Stimulated activated CD4-positive, alpha-beta T cell treated with anti-CD3 and anti-CD28 coated beads, TNF-alpha, amount 100 ng/mL, for 1 hour (primary cell): ENCODE measurements around the gene AANAT.

Experiments used
- DNase-seq, 3 donors: peaks; one replicate each; pipeline ENCODE4 v3.0.0-alpha.2; 2020; ENCODE audit warnings: low read depth in 3 of 3, low spot score in 1 of 3

The AANAT gene

DNA sequence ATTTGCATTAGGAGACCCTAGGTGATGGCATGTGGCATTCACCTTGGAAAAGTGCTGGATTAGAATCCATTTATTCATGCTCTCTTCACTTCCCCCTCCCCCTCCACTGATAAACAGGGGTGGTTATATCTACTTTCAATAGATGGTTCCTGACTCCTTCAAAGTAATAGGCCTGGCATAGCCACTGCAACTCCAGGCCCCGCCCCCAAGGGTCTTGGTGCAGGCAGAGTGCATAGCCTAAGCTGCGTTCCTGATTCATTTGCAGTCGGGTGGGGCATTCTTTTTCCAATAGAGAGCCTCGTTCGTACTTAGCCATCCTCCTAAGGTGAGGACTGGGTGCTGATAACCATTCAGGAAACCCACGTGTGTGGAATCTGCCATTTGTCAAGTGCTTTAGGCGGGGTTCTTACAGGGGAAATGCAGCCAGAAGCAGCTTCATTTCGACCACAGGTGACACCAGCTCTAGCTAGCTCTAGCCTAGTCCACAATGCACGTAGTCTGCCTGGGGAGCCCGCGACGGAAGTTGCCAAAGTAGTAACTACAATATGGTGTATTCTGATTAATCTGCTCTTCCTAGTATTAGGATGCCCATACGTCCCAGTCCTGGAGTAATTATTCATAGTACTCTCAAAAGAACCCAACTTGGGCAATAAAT lies 25.6 kb upstream of the AANAT start:
- no peak for DNase-seq

DNA sequence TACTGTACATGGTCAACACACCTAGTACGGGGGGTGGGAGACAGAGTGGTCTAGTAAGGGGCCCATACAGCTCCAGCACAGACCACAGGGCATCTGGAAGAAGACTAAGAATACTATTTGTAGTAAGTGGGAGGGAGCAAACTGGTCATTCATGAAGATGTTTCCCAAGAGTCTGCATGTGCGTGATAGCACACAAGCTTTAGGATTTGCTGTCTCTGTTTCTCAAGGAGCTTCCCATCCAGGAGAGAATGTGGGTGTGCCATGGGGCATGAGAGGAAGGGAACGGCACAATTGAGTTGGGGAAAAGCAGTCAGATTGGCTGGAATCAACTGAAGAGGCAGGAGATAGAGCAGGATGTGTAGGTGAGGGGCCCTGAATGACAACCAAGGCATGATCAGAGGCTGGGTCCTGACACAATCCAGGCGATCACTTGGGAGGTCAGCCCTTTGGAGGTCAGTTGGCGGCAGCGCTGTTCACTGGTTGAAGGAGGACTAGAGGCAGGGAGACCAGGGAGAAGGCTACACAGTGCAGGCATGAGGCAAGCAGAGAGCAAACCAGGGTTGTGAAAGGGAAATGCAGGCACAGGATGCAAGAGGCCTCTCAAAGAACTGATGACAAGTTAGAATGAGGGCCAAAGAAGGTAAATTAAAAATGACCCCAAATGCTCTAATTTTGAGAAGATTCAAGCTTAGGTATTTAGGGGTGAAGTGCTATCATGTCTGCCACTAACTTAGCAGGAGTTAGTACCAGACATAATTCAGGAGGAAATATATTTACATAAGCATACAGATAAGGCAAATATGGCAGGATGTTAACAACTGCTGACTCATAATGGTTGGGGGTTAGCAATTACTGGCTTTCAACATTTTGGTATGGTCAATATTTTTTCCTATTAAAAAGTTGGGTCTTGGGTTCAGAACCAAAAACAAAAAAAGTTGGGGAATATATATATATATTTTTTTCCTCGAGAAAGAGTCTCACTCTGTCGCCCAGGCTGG lies 24.8 kb upstream of the AANAT start:
- DNase-seq: no peak

DNA sequence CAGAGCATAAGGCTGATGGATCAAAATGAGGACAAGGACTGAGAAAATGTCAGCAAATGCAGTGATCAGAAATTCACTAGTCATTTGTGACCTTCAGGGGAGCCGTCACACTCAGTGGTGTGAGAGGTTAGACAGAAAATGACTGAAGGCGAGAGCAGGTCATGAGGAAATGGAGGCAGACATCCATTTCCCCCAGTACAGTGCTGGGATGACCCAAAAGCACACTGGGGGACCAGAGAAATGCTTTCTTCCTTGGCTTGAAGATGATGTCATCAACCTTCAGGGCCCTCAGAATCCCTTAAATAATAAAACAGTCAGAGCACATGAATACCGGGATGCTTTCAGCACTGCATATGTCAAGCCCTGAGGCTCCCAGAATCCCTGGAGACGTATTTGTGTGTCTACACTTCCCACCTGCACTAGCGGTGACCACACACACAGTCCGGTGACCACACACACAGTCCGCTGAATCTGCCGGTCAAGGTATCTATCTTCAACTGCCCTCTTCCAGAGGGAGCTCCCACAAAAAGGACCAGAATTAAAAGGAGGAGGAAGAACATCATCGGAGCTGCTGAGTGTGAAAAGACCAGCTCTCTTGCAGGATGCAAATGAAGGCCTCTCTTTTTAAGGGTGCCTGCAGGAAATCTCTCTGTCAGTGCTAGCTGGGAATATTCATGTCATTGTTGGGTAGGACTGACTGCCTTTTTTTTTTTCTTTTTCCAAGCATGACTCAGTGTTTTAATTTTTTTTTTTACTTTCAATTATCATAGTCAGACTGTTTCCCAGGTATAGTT lies 22.7 kb upstream of the AANAT start:
- DNase-seq: no peak

DNA sequence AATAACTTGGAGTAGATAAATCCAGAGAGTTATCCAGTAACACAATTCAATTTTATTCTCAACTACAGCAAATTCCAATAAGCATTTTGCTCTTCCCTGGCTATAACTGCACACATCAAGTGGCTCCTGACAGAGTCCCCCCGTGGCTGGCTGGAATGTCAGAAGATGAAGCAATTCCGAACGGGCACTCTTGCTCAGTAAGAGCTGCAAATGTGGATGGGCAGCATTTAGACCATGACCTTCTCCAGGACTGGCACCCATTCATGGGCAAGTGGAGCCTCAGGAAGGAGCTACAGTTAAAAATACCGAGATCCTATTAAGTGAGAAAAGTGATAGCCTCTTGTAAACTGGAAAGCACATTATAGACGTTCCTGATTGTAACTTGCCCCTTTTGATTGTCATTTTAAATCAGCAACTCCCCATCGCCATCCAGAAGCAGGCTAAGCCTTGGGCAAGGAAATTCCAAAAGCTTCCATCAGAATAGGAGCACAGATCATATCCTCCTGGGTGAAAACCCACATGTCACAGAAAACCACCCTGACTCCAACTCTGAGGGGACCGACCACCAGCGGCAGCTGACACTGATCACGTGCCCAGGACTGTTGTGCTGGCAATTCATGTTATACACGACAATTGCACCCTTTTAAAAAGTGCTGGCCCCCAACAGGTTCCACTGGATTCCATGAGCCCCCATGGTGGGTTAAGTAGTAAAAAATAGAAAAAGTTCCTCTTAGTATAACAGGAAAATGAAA lies 21.5 kb upstream of the AANAT start:
- DNase-seq: no peak

DNA sequence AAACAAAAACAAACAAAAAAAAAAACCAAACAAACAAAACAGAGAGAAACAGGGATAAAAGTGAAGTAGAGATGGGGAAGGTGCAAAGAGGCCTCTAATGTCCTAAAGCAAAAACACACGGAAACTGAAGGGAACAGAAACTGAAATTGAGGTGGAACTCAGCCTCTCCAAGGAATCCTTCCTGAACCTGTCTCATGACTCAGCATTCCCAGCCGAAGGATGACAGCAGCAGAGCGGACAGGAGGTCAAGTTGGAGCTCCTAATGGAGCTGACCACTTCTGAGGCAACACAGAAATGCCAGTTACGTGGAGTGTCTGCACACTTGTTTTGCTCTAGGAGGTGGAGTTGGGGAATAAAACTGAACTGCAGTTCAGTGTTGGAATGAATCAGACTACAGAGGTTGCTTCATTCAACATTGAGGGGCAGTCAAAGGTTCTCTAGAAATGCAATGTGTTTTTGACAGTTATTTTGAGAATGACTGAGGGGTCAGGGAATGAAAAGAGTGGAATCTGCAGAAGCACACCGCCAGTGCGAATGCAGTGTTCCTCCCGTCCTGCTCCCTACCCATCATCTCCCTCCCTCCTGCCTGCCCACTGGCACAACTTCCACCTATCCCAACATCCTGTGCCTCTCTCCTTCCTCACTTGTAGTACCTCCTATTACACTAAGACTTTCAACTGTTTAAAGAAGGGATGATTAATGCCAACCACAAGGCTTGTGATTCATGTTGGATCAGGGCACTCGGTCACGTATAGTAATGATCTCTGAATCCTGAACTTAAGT lies 20.8 kb upstream of the AANAT start:
- no peak for DNase-seq

DNA sequence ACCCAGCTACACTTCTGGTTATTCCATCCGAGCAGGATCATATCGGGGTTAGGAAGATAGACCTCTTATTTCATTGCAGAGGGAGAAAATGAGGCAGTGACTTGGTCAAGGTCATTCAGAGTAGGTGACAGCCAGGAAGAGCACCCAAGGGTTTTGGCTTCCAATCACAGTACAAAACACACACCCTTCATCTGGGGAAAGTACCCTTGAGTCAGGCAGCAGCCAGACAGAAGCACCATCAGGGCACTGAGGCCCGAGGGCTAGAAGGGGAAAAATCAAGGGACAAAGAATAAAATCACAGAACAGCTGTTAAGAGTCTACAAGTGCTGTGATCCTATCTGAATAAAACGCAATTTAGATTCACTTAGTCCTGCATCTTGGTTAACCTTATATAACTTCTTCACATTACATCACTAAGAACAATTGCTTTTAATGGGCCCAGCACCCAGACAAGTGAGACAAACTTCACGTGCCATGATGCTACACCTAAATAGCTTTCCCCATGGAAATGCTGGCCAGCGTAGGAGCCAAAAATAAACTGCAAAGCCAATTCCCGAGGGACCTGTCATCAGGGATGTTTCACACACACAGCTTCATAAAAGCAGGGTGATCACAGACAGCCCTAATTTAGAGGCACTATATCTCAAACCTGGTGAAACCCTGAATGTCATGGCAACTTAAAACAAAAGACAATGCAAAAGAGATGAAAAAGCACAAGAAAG lies 19.3 kb upstream of the AANAT start:
- DNase-seq: no peak

DNA sequence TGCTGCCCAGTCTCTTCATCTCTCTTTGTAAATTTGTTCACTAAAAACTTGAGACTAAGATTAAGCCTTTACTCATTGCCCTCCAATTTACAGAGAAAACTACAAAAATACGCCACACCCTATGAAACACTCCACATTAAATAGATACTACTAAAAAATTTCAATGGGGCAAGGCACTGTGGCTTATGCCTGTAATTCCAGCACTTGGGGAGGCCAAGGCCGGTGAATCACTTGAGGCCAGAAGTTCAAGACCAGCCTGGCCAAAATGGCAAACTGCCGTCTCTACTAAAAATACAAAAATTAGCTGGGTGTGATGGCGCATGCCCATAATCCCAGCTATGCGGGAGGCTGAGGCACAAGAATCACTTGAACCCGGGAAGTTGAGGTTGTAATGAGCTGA lies 18.3 kb upstream of the AANAT start:
- no peak for DNase-seq

DNA sequence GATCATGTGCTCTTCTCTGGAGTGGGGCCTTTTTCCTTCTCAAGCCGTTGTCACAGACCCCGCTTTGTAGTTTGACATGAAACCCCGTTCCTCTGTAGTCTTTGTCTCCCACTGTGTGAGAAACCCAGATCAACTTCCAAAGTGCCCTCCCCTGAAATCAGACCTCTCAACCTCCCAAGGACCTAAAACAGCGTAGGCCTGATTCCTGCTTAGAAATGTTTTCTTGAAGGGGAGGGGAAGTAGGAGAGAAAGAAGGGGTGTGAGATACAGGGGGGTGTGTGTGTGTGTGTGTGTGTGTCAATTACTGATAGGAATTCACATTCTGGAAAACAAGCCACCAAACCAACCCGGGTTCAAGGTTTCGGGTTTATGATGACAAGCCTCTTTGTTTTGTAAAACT lies 15.9 kb upstream of the AANAT start:
- no peak for DNase-seq

DNA sequence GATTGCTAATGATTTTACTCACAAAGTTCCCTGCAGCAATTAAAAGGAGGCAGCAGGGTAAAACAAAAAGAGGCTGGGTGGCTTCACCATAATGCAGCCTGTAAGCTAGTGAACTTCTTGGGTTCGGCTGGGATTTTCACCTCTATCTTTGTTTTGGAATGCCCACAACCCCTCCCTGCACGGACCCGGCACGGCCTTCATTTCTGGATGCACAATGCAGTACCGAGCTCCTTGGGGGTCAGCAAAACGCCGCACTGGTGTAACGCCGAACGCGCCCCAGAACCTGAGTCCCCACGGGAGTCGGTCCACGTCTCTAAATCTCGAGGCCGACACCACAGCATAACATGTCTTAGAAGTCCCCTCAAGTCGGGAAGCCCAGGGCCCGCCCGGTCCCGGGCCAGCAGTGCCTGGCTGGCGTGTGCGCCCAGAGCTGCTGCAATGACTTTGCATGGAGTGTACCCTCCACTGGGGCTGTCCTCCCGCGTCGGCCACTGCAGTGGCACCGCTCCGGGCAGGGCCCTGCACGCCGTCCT lies 15.2 kb upstream of the AANAT start:
- peak in 1 of 3 donors; percentile 7 for DNase-seq

DNA sequence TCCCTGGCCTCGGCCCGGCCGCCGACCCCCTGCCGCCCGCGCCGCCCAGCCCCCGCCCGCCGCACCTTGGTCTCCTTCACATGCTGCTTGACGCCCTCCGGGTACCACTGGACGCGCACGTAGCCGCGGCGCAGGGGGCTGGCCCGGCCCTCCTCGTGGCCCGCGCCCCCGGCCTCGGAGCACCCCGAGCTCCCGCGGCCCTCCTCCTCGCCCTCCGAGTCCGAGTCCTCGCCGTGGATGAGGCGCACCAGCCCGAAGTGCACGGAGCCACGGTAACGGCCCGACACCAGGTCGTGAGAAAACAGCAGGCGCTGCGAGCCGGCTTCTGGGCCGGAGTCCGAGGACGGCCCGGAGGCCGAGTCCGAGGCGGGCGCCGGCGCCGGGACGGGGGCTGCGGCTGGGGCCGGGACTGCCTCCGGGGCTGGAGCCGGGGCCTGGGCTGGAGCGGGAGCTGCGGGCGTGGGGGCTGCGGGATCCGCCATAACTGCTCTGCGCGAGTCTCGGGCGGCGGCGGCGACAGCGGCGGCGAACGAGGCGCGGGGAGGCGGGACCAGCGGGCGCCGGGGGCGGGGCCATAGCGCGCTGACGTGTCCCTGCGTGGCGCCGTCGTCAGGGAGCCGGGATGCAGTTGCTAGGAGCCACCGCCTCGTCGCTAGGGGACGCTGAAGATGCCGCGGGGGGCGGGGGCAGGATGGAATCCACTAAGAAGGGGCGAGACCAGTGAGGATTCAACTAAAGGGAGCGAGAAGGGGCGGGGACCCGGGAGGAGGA lies 14.6 kb upstream of the AANAT start, which contains the start of gene UBE2O:
TSS of gene UBE2O (minus strand) at position 493 of the 771 bp plus-strand sequence. CDS start at position 482, 11 bp downstream.
- peak; percentile 67 to 94 (median 84) for DNase-seq

DNA sequence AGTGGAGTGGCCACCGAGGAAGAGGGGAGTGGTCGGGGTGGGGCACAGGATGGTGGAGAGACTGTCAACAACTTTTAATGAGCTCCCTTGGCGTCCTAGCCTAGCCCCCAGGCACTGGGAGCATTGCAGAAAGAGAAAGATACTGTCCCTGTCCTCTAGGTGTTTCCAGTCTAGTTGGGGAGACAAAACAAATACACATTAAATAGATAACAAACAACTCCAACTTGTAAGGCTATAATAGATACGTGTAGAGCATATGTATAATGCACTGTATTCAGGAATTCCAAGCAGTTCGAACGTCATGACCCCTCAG lies 14.0 kb upstream of the AANAT start:
- DNase-seq: no peak

DNA sequence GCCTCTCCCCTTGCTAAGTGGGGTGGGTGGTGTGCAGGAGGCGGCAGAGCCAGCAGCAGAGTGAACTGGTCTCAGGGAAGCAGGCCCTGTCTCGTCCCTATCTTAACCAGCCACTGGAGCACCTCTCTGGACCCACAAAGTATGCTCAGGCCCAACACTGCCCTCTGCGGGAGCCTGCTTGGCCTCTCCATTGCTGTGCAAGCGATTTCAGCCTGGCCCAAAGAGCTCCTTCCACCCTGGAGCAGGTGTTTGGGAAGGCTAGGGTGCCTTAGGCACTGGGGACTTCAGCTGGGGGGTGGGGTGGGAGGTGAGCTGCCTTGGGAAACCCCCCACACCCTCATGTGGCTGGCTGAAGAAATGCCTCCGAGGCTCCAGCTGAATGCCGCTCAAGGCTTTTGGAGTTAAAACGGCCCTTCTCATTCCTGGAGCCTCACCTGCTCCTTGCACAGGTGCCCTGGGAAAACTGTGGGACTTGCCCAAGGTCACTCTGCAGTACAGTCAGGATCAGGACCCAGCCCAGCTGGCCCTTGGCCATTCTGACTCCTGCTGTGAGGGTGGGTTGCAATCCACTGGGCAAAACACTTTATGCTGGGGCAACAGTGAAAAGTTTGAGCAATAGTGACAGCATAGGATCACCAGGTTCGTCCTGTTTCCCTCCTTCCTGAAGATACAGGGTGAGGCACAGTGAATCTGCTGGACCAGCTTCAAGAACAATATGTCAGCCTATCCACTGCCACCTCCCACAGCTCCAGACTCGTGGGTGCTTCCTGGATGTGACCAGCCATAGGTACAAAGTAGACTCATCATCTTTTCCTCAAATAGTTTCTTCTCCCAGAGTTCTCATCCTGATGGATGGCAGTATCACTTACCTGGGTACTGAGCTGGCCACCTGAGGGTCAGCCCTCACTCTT lies 8.6 kb upstream of the AANAT start:
- no peak for DNase-seq

DNA sequence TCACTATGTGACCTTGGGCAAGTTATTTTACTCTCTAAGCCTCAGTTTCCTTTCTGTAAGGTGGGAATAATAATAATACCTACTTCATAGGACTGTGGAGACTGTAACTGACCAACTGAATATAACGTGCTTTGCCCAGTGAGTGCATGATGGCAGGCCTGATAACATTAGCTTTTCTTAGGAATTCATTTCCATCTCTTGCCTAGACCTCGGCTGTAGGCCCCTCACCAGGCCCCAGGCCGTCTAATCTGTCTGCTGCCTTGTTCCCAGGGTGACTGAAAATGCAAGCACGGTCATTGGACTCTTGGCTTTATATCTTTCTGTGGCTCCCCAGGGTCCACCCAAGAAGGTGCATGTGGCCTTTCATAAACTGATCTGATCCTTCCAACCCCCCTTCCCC lies 7.7 kb upstream of the AANAT start:
- no peak for DNase-seq

DNA sequence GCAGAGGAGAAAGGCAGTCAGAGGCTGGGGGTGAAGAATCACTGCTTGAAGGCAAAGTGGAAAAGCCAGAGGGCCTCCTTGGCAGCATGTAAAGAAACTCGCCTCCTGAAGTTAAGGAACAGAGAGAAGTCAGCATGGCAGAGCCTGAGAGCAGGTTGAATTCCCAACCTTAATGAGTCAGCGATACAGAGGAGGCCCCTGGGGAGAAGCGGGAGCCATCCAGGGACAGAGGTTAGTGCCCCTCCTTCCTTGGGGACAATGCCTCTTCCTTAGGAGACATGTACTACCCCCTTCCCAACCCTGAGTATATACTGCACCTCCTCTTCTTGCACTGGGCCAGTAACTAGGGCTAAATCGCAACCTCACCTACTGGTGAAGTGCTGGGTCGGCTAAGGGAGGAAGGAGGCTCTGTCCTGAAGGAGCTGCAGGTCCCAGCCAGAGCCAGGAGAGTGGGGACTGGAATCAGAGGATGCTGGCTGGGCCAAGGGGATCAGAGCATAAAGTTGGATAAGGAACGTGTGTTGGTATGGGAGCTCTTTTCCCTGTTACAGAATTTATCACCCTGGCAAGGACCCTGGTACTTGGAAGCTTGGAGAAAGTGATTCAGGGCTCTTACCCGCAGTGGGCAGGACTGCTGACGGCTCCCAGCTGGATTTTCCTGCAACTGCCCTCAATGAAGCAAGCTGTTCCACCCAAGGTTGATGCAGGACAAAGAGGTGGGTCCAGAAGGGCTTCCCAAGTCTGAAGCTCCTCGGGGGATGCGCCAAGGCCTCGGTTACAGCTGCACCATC lies 5.4 kb upstream of the AANAT start:
- no peak for DNase-seq

DNA sequence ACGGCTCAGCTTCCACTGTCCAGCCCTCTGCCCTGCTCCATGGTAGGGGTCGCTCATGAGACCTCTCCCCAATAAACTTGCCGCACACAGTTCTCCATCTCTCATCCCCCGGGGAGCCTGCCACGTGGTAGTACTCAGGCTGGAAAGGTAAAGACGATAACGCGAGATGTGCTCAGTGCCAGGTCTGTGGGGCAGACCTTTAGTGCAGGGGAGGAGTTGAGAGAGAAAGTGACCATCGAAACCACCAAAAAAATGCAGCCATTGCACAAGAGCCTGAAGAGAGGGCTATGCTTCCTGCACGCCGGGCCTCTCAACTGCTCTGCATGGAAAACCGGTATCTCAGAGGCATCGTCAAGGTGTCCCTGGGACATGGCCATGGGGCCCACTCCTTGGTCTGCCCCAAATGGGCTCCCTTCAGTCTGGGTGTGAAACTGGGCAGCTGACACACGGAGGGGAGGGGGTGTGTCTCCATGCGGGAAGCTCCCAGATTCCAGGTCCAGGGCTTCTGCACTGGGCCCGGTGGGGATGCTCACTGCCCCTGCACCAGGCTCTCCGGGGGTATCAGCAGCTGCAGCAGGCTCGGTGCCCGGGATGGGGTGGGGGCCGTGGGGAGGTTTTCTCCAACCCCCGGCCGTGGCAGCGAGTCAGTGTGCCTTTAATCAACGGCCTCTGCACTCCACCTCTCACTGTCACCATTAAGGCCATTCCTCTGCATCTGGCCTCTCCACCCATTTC lies 4.7 kb upstream of the AANAT start:
- DNase-seq: no peak

DNA sequence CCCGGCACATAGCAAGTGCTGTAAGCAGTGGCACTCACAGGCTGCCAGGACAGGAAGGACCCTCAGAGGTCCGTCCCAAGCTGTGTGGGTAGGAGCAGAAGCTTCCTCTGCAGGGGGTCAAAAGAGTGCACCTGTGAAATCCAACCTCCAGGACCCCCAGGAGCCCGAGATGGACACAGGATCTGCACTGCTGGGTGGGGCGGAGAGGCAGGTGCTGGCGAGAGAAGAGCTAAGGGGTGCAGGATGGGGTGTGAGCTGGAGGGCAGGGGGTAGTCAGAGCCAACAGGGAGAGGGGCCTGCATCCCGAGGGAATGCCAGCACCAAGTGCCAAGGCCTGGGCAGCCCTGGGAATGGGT lies 650 bp upstream of the AANAT start:
- DNase-seq: no peak
